NCI-H2107 (cell line): ENCODE results near the gene REXO1.

ENCODE experiments used
- DNase-seq: peaks from one replicate; lab custom pipeline; 2025; lab: John Stamatoyannopoulos, UW

REXO1 gene

GRCh38 chr19:1860821-1861598, 12.7 kb upstream of the REXO1 start:
- no peak for DNase-seq

GRCh38 chr19:1860042-1860775, 11.9 kb upstream of the REXO1 start:
- no peak for DNase-seq

- DNase-seq, result no peak
Measured at GRCh38 chr19:1859331-1859781, 11.1 kb upstream of the REXO1 start.

GRCh38 chr19:1858412-1859081, 10.3 kb upstream of the REXO1 start:
- DNase-seq, result no peak

- DNase-seq, result no peak
Measured at GRCh38 chr19:1857648-1858326, 9.5 kb upstream of the REXO1 start.

GRCh38 chr19:1856698-1857603, 8.7 kb upstream of the REXO1 start:
- no peak for DNase-seq

- DNase-seq, result no peak
Measured at GRCh38 chr19:1856345-1856697, 8.0 kb upstream of the REXO1 start.

- DNase-seq, result no peak
Measured at GRCh38 chr19:1855828-1856255, 7.6 kb upstream of the REXO1 start.

GRCh38 chr19:1855040-1855827, 7.0 kb upstream of the REXO1 start:
- no peak for DNase-seq

GRCh38 chr19:1854542-1855039, 6.3 kb upstream of the REXO1 start:
- no peak for DNase-seq

- DNase-seq, result no peak
Measured at GRCh38 chr19:1854039-1854541, 5.8 kb upstream of the REXO1 start.

GRCh38 chr19:1853295-1854038, 5.2 kb upstream of the REXO1 start:
- DNase-seq, result peak; percentile 55

GRCh38 chr19:1852581-1853128, 4.4 kb upstream of the REXO1 start:
- DNase-seq, result no peak

- no peak for DNase-seq
Measured at GRCh38 chr19:1851654-1852580, 3.6 kb upstream of the REXO1 start.

GRCh38 chr19:1850809-1851653, 2.7 kb upstream of the REXO1 start:
- DNase-seq, result no peak

- no peak for DNase-seq
Measured at GRCh38 chr19:1849886-1850398, 1.7 kb upstream of the REXO1 start.

GRCh38 chr19:1849132-1849474, 820 bp upstream of the REXO1 start:
- no peak for DNase-seq
